Measurements from ENCODE around the gene OR2A2.

Gene OR2A2

GRCh38 chr7:144105211-144105610 is 4.2 kb upstream of the OR2A2 start:
- no peak overlapping the region for H2AFZ ChIP-seq (ENCODE audit: low read depth, low read length)
- no peak overlapping the region for H3K4ac ChIP-seq (ENCODE audit: low read depth in 1 of 2, low read length in 2 of 2)
- no peak overlapping the region for H2AK5ac ChIP-seq (ENCODE audit: low read length, severe bottlenecking)
- no peak overlapping the region for H2BK15ac ChIP-seq (ENCODE audit: low read depth, poor library complexity, severe bottlenecking)
- no peak overlapping the region for H3K27ac ChIP-seq (ENCODE audit: low read length, poor library complexity, severe bottlenecking)
- H4K8ac ChIP-seq (ENCODE audit: low read length) = no peak overlapping the region
- H3K79me1 ChIP-seq (replicated peaks; ENCODE audit: low read length, poor library complexity, severe bottlenecking) = no peaks in the 10 kb centered on the region
- no peak overlapping the region for H3K23ac ChIP-seq (ENCODE audit: low read length in 2 of 2)
- H4K91ac ChIP-seq (ENCODE audit: low read length) = no peak overlapping the region
- no peak for DNase-seq
- H2BK5ac ChIP-seq (ENCODE audit: low read depth, low read length, poor library complexity, severe bottlenecking) = no peak overlapping the region
- H3K14ac ChIP-seq (ENCODE audit: low read length in 2 of 2) = no peak overlapping the region
- no peaks in the 10 kb centered on the region for H3K4me1 ChIP-seq (ENCODE audit: control insufficient read depth, insufficient read depth, low read depth, low read length)
- no peak overlapping the region for H3K18ac ChIP-seq (ENCODE audit: low read depth in 1 of 2, low read length in 2 of 2)
- no peak overlapping the region for H2BK12ac ChIP-seq (ENCODE audit: low read length in 2 of 2)
- H3K36me3 ChIP-seq (ENCODE audit: control insufficient read depth in 1 of 2, insufficient read depth in 2 of 2, low read depth in 1 of 2, low read length in 2 of 2) = no peaks in the 10 kb centered on the region
- no peak overlapping the region for H2BK120ac ChIP-seq (ENCODE audit: low read depth, low read length)
- H3K4me2 ChIP-seq (ENCODE audit: low read length, poor library complexity, severe bottlenecking) = no peak overlapping the region
- H3K27me3 ChIP-seq (ENCODE audit: control insufficient read depth in 1 of 2, insufficient read depth in 1 of 2, low read length in 2 of 2) = no peaks in the 10 kb centered on the region
- H3K9ac ChIP-seq (ENCODE audit: low read length) = no peak overlapping the region
- H3K9me3 ChIP-seq (ENCODE audit: control insufficient read depth, low read length) = no peaks in the 10 kb centered on the region
- no peak overlapping the region for H3K4me3 ChIP-seq (ENCODE audit: insufficient read depth in 1 of 2, low read depth in 1 of 2, low read length in 2 of 2)

- Histone ChIP-seq H3K23ac (ENCODE audit: low read length in 2 of 2) (no peak overlapping the region), H3K9ac (ENCODE audit: low read length) (no peak overlapping the region), H3K79me1 (replicated peaks; ENCODE audit: low read length, poor library complexity, severe bottlenecking) (no peaks in the 10 kb centered on the region), H2AK5ac (ENCODE audit: low read length, severe bottlenecking) (no peak overlapping the region), H2AFZ (ENCODE audit: low read depth, low read length) (no peak overlapping the region), H3K4me1 (ENCODE audit: control insufficient read depth, insufficient read depth, low read depth, low read length) (no peaks in the 10 kb centered on the region), H4K8ac (ENCODE audit: low read length) (no peak overlapping the region), H2BK5ac (ENCODE audit: low read depth, low read length, poor library complexity, severe bottlenecking) (no peak overlapping the region), H2BK120ac (ENCODE audit: low read depth, low read length) (no peak overlapping the region), H3K14ac (ENCODE audit: low read length in 2 of 2) (no peak overlapping the region), H4K91ac (ENCODE audit: low read length) (no peak overlapping the region), H3K4ac (ENCODE audit: low read depth in 1 of 2, low read length in 2 of 2) (no peak overlapping the region), H3K27me3 (ENCODE audit: control insufficient read depth in 1 of 2, insufficient read depth in 1 of 2, low read length in 2 of 2) (no peaks in the 10 kb centered on the region), H3K27ac (ENCODE audit: low read length, poor library complexity, severe bottlenecking) (no peak overlapping the region), H3K9me3 (ENCODE audit: control insufficient read depth, low read length) (no peaks in the 10 kb centered on the region), H3K4me2 (ENCODE audit: low read length, poor library complexity, severe bottlenecking) (no peak overlapping the region), H2BK15ac (ENCODE audit: low read depth, poor library complexity, severe bottlenecking) (no peak overlapping the region), H2BK12ac (ENCODE audit: low read length in 2 of 2) (no peak overlapping the region), H3K18ac (ENCODE audit: low read depth in 1 of 2, low read length in 2 of 2) (no peak overlapping the region), H3K4me3 (ENCODE audit: insufficient read depth in 1 of 2, low read depth in 1 of 2, low read length in 2 of 2) (no peak overlapping the region), H3K36me3 (ENCODE audit: control insufficient read depth in 1 of 2, insufficient read depth in 2 of 2, low read depth in 1 of 2, low read length in 2 of 2) (no peaks in the 10 kb centered on the region)
- WGBS = 73% methylated on average over 4 of the region's 5 CpGs
- DNase-seq = no peak
Observed at GRCh38 chr7:144110272-144110671, 889 bp downstream of the OR2A2 start.

GRCh38 chr7:144113651-144114050 is 4.3 kb downstream of the OR2A2 start:
- Histone ChIP-seq H2AFZ (ENCODE audit: low read depth, low read length) (no peak overlapping the region), H3K79me1 (replicated peaks; ENCODE audit: low read length, poor library complexity, severe bottlenecking) (no peaks in the 10 kb centered on the region), H2AK5ac (ENCODE audit: low read length, severe bottlenecking) (no peak overlapping the region), H3K18ac (ENCODE audit: low read depth in 1 of 2, low read length in 2 of 2) (no peak overlapping the region), H4K8ac (ENCODE audit: low read length) (no peak overlapping the region), H3K4me3 (ENCODE audit: insufficient read depth in 1 of 2, low read depth in 1 of 2, low read length in 2 of 2) (no peak overlapping the region), H3K36me3 (ENCODE audit: control insufficient read depth in 1 of 2, insufficient read depth in 2 of 2, low read depth in 1 of 2, low read length in 2 of 2) (no peaks in the 10 kb centered on the region), H3K27me3 (ENCODE audit: control insufficient read depth in 1 of 2, insufficient read depth in 1 of 2, low read length in 2 of 2) (no peaks in the 10 kb centered on the region), H3K4me2 (ENCODE audit: low read length, poor library complexity, severe bottlenecking) (no peak overlapping the region), H3K4ac (ENCODE audit: low read depth in 1 of 2, low read length in 2 of 2) (no peak overlapping the region), H2BK12ac (ENCODE audit: low read length in 2 of 2) (no peak overlapping the region), H3K14ac (ENCODE audit: low read length in 2 of 2) (no peak overlapping the region), H3K4me1 (ENCODE audit: control insufficient read depth, insufficient read depth, low read depth, low read length) (no peaks in the 10 kb centered on the region), H3K9me3 (ENCODE audit: control insufficient read depth, low read length) (no peaks in the 10 kb centered on the region), H3K27ac (ENCODE audit: low read length, poor library complexity, severe bottlenecking) (no peak overlapping the region), H2BK120ac (ENCODE audit: low read depth, low read length) (no peak overlapping the region), H2BK15ac (ENCODE audit: low read depth, poor library complexity, severe bottlenecking) (no peak overlapping the region), H3K23ac (ENCODE audit: low read length in 2 of 2) (no peak overlapping the region), H2BK5ac (ENCODE audit: low read depth, low read length, poor library complexity, severe bottlenecking) (no peak overlapping the region), H4K91ac (ENCODE audit: low read length) (no peak overlapping the region), H3K9ac (ENCODE audit: low read length) (no peak overlapping the region)
- 10% methylated on average over 1 of the region's 1 CpG for WGBS
- no peak for DNase-seq

GRCh38 chr7:144118341-144118740 is 9.0 kb downstream of the OR2A2 start:
- WGBS = 75% methylated on average over 8 of the region's 8 CpGs
- Histone ChIP-seq H4K8ac (ENCODE audit: low read length) (no peak overlapping the region), H3K4me3 (ENCODE audit: insufficient read depth in 1 of 2, low read depth in 1 of 2, low read length in 2 of 2) (no peak overlapping the region)

More at GRCh38 chr7:144118341-144118740, 9.0 kb downstream of the OR2A2 start:
- Histone ChIP-seq H3K36me3 (ENCODE audit: control insufficient read depth in 1 of 2, insufficient read depth in 2 of 2, low read depth in 1 of 2, low read length in 2 of 2) (no peaks in the 10 kb centered on the region), H2AFZ (ENCODE audit: low read depth, low read length) (no peak overlapping the region), H3K4ac (ENCODE audit: low read depth in 1 of 2, low read length in 2 of 2) (no peak overlapping the region), H2AK5ac (ENCODE audit: low read length, severe bottlenecking) (no peak overlapping the region), H3K79me1 (replicated peaks; ENCODE audit: low read length, poor library complexity, severe bottlenecking) (no peaks in the 10 kb centered on the region), H2BK15ac (ENCODE audit: low read depth, poor library complexity, severe bottlenecking) (no peak overlapping the region), H3K27me3 (ENCODE audit: control insufficient read depth in 1 of 2, insufficient read depth in 1 of 2, low read length in 2 of 2) (no peaks in the 10 kb centered on the region), H3K14ac (ENCODE audit: low read length in 2 of 2) (no peak overlapping the region), H2BK12ac (ENCODE audit: low read length in 2 of 2) (no peak overlapping the region), H3K4me2 (ENCODE audit: low read length, poor library complexity, severe bottlenecking) (no peak overlapping the region), H3K9me3 (ENCODE audit: control insufficient read depth, low read length) (no peaks in the 10 kb centered on the region), H3K9ac (ENCODE audit: low read length) (no peak overlapping the region), H2BK5ac (ENCODE audit: low read depth, low read length, poor library complexity, severe bottlenecking) (no peak overlapping the region), H3K23ac (ENCODE audit: low read length in 2 of 2) (no peak overlapping the region), H3K27ac (ENCODE audit: low read length, poor library complexity, severe bottlenecking) (no peak overlapping the region), H3K4me1 (ENCODE audit: control insufficient read depth, insufficient read depth, low read depth, low read length) (no peaks in the 10 kb centered on the region), H3K18ac (ENCODE audit: low read depth in 1 of 2, low read length in 2 of 2) (no peak overlapping the region), H4K91ac (ENCODE audit: low read length) (no peak overlapping the region), H2BK120ac (ENCODE audit: low read depth, low read length) (no peak overlapping the region)
- DNase-seq = no peak

All from mesenchymal stem cell (in vitro differentiated cells and primary cell).